Panc1 (cell line): ENCODE results near the gene KLK7.

Experiments
- POLR2AphosphoS5 ChIP-seq: IDR thresholded peaks from 2 replicates; pipeline ENCODE4 v1.6.1; 2012; ENCODE audit warnings: mild to moderate bottlenecking, low read depth, low read length, moderate library complexity
- TF ChIP-seq, protein P1 (sequence below): fragments of 450-650 bp; IDR thresholded peaks from 2 replicates; pipeline ENCODE4 v1.5.1; 2017; ENCODE audit warnings: mild to moderate bottlenecking

GRCh38 chr19:51029718-51030117, 46.0 kb upstream of the KLK7 start:
- TF ChIP-seq, protein P1, sequence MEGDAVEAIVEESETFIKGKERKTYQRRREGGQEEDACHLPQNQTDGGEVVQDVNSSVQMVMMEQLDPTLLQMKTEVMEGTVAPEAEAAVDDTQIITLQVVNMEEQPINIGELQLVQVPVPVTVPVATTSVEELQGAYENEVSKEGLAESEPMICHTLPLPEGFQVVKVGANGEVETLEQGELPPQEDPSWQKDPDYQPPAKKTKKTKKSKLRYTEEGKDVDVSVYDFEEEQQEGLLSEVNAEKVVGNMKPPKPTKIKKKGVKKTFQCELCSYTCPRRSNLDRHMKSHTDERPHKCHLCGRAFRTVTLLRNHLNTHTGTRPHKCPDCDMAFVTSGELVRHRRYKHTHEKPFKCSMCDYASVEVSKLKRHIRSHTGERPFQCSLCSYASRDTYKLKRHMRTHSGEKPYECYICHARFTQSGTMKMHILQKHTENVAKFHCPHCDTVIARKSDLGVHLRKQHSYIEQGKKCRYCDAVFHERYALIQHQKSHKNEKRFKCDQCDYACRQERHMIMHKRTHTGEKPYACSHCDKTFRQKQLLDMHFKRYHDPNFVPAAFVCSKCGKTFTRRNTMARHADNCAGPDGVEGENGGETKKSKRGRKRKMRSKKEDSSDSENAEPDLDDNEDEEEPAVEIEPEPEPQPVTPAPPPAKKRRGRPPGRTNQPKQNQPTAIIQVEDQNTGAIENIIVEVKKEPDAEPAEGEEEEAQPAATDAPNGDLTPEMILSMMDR, result no peak
- TF ChIP-seq POLR2AphosphoS5, result no peak
